Activated CD8-positive, alpha-beta memory T cell treated with anti-CD3 and anti-CD28 coated beads, Interleukin-2, amount 50 U/mL, for 48 hours (primary cell): ENCODE results near the gene KSR2.
"Not testable (repeated sequence)": the region's sequence is repeated elsewhere in the genome, so short reads cannot be mapped to it uniquely, and the experiment has no call there.

ENCODE experiments used
- DNase-seq: peaks from one replicate; pipeline ENCODE4 v3.0.0-alpha.2; 2020

The KSR2 gene

GRCh38 chr12:117968826-117969659 lies at the start of gene KSR2:
Gene KSR2, minus strand, starts transcription at chr12:117968990. Its CDS starts 735 bp downstream, at chr12:117968255.
- DNase-seq: peak; percentile 80

GRCh38 chr12:118017926-118018325 lies 49.1 kb upstream of the KSR2 start:
- DNase-seq: no peak

- DNase-seq: peak; percentile 99
Measured at GRCh38 chr12:118016424-118017264, 47.9 kb upstream of the KSR2 start, which contains the start of gene RFC5. Gene RFC5, plus strand, starts transcription at chr12:118016703. Its CDS starts 125 bp downstream, at chr12:118016828.

GRCh38 chr12:118015944-118016343 lies 47.2 kb upstream of the KSR2 start:
- DNase-seq: no peak

- DNase-seq: no peak
Measured at GRCh38 chr12:118015306-118015705, 46.5 kb upstream of the KSR2 start.

GRCh38 chr12:118013283-118013682 lies 44.5 kb upstream of the KSR2 start:
- no peak for DNase-seq

- no peak for DNase-seq
Measured at GRCh38 chr12:118011961-118012360, 43.2 kb upstream of the KSR2 start.

GRCh38 chr12:118011377-118011776 lies 42.6 kb upstream of the KSR2 start:
- no peak for DNase-seq

- DNase-seq: no peak
Measured at GRCh38 chr12:118010903-118011302, 42.1 kb upstream of the KSR2 start.

- not testable (repeated sequence) for DNase-seq
Measured at GRCh38 chr12:117999806-118000205, 31.0 kb upstream of the KSR2 start.

GRCh38 chr12:117998719-117999118 lies 29.9 kb upstream of the KSR2 start:
- DNase-seq: no peak

- no peak for DNase-seq
Measured at GRCh38 chr12:117994551-117995438, 26.0 kb upstream of the KSR2 start.

GRCh38 chr12:117986705-117987469 lies 18.1 kb upstream of the KSR2 start:
- no peak for DNase-seq

GRCh38 chr12:117985182-117985581 lies 16.4 kb upstream of the KSR2 start:
- DNase-seq: no peak

GRCh38 chr12:117981267-117981666 lies 12.5 kb upstream of the KSR2 start:
- DNase-seq: no peak

GRCh38 chr12:117980616-117981015 lies 11.8 kb upstream of the KSR2 start:
- no peak for DNase-seq

- no peak for DNase-seq
Measured at GRCh38 chr12:117977373-117977772, 8.6 kb upstream of the KSR2 start.

- DNase-seq: no peak
Measured at GRCh38 chr12:117975006-117975405, 6.2 kb upstream of the KSR2 start.

- DNase-seq: no peak
Measured at GRCh38 chr12:117972301-117972700, 3.5 kb upstream of the KSR2 start.

GRCh38 chr12:117970334-117970733 lies 1.5 kb upstream of the KSR2 start:
- no peak for DNase-seq

GRCh38 chr12:117968151-117968789 lies 520 bp downstream of the KSR2 start:
- no peak for DNase-seq
